ENCODE results near the gene DESI1. TPM values are rescaled to one million over a fixed set of nuclear protein-coding genes. Genes with fewer than 3 reads are reported as not detected.

Gene DESI1
- total RNA-seq, 1 experiment from 2014 or later: 40.8 TPM

DNA sequence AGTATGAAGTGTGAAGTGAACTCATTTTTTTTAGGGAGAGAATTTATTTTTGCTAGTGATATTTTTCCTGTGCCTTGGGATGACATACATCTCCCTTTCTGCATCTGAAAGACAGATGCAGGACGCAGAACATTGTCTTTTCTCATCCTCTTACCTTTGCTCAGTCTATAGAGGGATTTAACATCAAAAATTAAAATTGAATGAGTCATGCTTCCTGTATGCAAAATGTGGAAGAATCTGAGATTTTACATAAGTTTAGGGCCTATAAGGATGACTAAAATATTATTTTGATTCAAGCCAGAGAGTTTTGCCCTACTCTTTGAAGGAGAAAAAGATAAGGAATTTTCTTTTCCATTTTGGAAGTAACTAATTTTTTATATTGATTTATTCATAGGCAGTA, 27.6 kb upstream of the DESI1 start (continued):
- TF ChIP-seq ZNF274 (IDR thresholded peaks at IDR 0.05; ENCODE audit: low read depth, low read length) (no peak), POLR2AphosphoS5 (IDR thresholded peaks at IDR 0.05; ENCODE audit: low read depth, low read length) (no peak), CEBPB (IDR thresholded peaks at IDR 0.05; ENCODE audit: low read depth) (no peak), SP1 (IDR thresholded peaks at IDR 0.05; ENCODE audit: low read depth) (no peak), EZH2 (IDR thresholded peaks at IDR 0.05) (no peak), TCF7L2 (IDR thresholded peaks at IDR 0.05; ENCODE audit: borderline replicate concordance, extremely low read depth, insufficient read depth, insufficient read length) (no peak), POLR2A (IDR thresholded peaks at IDR 0.05; ENCODE audit: borderline replicate concordance, extremely low read depth, insufficient read depth, insufficient read length) (no peak), JUND (IDR thresholded peaks at IDR 0.05) (no peak)

GRCh38 chr22:41647771-41648170, 26.9 kb upstream of the DESI1 start:
- no peak for DNase-seq (ENCODE audit: low read depth, low spot score)
- ChIA-PET POLR2A (interaction anchor here (1.5 kb wide), 1 partner anchor 27 kb away, joined by 5 read pairs; the partner anchor contains the start of genes DESI1 and XRCC6), RAD21 (ENCODE audit: low non-redundant PET in 1 of 2, low total read pairs in 2 of 2, uncharacterized antibody in 2 of 2, unreplicated experiment in 2 of 2) (no interaction called here), CTCF (no interaction called here)
- intact Hi-C loops (cut with micrococcal nuclease): no loop called here
- Histone ChIP-seq H3K4me3 (replicated peaks in 1 of 2; ENCODE audit: low read depth in 1 of 2, low read length in 2 of 2) (no peak overlapping the region), H3K27me3 (ENCODE audit: insufficient read depth, low read length) (no peaks in the 10 kb centered on the region), H3K9ac (ENCODE audit: low read length) (no peak overlapping the region), H3K36me3 (ENCODE audit: control insufficient read depth in 1 of 2, insufficient read depth in 2 of 2, low read length in 2 of 2) (peaks cover 64 to 66% of the 10 kb centered on the region in 2 experiments), H3K79me2 (ENCODE audit: insufficient read depth, low read length) (peaks cover 80% of the 10 kb centered on the region), H3K4me2 (ENCODE audit: low read length) (no peak overlapping the region), H4K20me1 (ENCODE audit: insufficient read depth) (0 out of 2 replicates have a peak, but pooled peaks cover 12% of the 10 kb centered on the region), H3K9me2 (ENCODE audit: insufficient read depth) (no peaks in the 10 kb centered on the region), H2AFZ (ENCODE audit: low read depth, low read length, poor library complexity, severe bottlenecking) (no peak overlapping the region), H3K27ac (ENCODE audit: low read depth, low read length) (no peak overlapping the region), H3K9me3 (ENCODE audit: control insufficient read depth in 1 of 2, insufficient read depth in 1 of 2, low read depth in 1 of 2, low read length in 2 of 2) (no peaks in the 10 kb centered on the region), H3K4me1 (ENCODE audit: control insufficient read depth in 1 of 2, insufficient read depth in 2 of 2, low read length in 2 of 2) (no peaks in the 10 kb centered on the region)
- no TSS peak for BruUV-seq (replicated peaks)
- ATAC-seq: no peak
- TF ChIP-seq, protein P1, sequence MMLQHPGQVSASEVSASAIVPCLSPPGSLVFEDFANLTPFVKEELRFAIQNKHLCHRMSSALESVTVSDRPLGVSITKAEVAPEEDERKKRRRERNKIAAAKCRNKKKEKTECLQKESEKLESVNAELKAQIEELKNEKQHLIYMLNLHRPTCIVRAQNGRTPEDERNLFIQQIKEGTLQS (IDR thresholded peaks at IDR 0.05): no peak
- TF ChIP-seq YY1 (IDR thresholded peaks at IDR 0.05; ENCODE audit: extremely low read depth, insufficient replicate concordance, low read depth, low read length) (no peak), POLR2A (IDR thresholded peaks at IDR 0.05; ENCODE audit: borderline replicate concordance, extremely low read depth, insufficient read depth, insufficient read length) (no peak), SP1 (IDR thresholded peaks at IDR 0.05; ENCODE audit: low read depth) (no peak), SRF (IDR thresholded peaks at IDR 0.05; ENCODE audit: low read depth) (no peak), JUND (IDR thresholded peaks at IDR 0.05) (no peak), POLR2AphosphoS5 (IDR thresholded peaks at IDR 0.05; ENCODE audit: low read depth, low read length) (no peak), EZH2 (IDR thresholded peaks at IDR 0.05) (no peak), SIN3A (IDR thresholded peaks at IDR 0.05; ENCODE audit: low read depth) (no peak), FOSL1 (IDR thresholded peaks at IDR 0.05; ENCODE audit: low read depth) (no peak), TCF7L2 (IDR thresholded peaks at IDR 0.05; ENCODE audit: borderline replicate concordance, extremely low read depth, insufficient read depth, insufficient read length) (no peak), EZH2phosphoT487 (IDR thresholded peaks at IDR 0.05; ENCODE audit: borderline replicate concordance) (no peak), ZBTB33 (IDR thresholded peaks at IDR 0.05; ENCODE audit: extremely low read depth, insufficient replicate concordance, low read length) (no peak), CTCF (IDR thresholded peaks at IDR 0.05 in 2 of 3, conservative IDR thresholded peaks at IDR 0.05 in 1 of 3; ENCODE audit: borderline replicate concordance in 1 of 3, insufficient read depth in 1 of 3, low read depth in 2 of 3, low read length in 2 of 3) (no peak), REST (IDR thresholded peaks at IDR 0.05; ENCODE audit: low read depth) (no peak)

Data from HCT116 (cell line).